IMR-90 (cell line): Measurements from ENCODE around the gene BRAF.

Source experiments
- BHLHE40 ChIP-seq: fragments of 150-350 bp; IDR thresholded peaks from 2 replicates; pipeline ENCODE4 v1.6.1; 2016; ENCODE audit warnings: mild to moderate bottlenecking, low read depth, low read length
- CEBPB ChIP-seq: IDR thresholded peaks from 2 replicates; pipeline ENCODE4 v1.6.1; 2012; ENCODE audit warnings: low read depth, low read length, improper control_type of control experiment
- CHD1 ChIP-seq: IDR thresholded peaks from 2 replicates; pipeline ENCODE4 v1.6.1; 2012; ENCODE audit warnings: low read depth, low read length, improper control_type of control experiment
- ELK1 ChIP-seq: fragments of 150-350 bp; IDR thresholded peaks from 2 replicates; pipeline ENCODE4 v1.6.1; 2016; ENCODE audit warnings: low read depth, mild to moderate bottlenecking, low read length, moderate library complexity, borderline replicate concordance
- FOS ChIP-seq: fragments of 150-350 bp; IDR thresholded peaks from 2 replicates; pipeline ENCODE4 v1.6.1; 2016; ENCODE audit warnings: low read depth, low read length
- MXI1 ChIP-seq: IDR thresholded peaks from 2 replicates; pipeline ENCODE4 v1.6.1; 2012; ENCODE audit warnings: low read depth, mild to moderate bottlenecking, low read length, moderate library complexity, borderline replicate concordance
- POLR2A ChIP-seq: IDR thresholded peaks from 2 replicates; pipeline ENCODE4 v1.6.1; 2012; ENCODE audit warnings: mild to moderate bottlenecking, low read depth, low read length
- RAD21 ChIP-seq: IDR thresholded peaks from 2 replicates; pipeline ENCODE4 v1.6.1; 2012; ENCODE audit warnings: low read length, improper control_type of control experiment
- RCOR1 ChIP-seq: IDR thresholded peaks from 2 replicates; pipeline ENCODE4 v1.6.1; 2012; ENCODE audit warnings: mild to moderate bottlenecking, low read length, improper control_type of control experiment; ENCODE audit not compliant: insufficient replicate concordance
- RFX5 ChIP-seq: IDR thresholded peaks from 2 replicates; pipeline ENCODE4 v1.8.0; 2012; ENCODE audit warnings: low read depth, mild to moderate bottlenecking, low read length, moderate library complexity
- USF2 ChIP-seq: fragments of 150-350 bp; IDR thresholded peaks from 2 replicates; pipeline ENCODE4 v1.6.1; 2017; ENCODE audit warnings: mild to moderate bottlenecking, antibody characterized with exemption, low read length, low read depth
- TF ChIP-seq, protein P1 (sequence below): conservative IDR thresholded peaks from 2 replicates; pipeline ENCODE4 v1.5.1; 2012; ENCODE audit warnings: mild to moderate bottlenecking, low read depth, low read length, improper control_type of control experiment

DNA sequence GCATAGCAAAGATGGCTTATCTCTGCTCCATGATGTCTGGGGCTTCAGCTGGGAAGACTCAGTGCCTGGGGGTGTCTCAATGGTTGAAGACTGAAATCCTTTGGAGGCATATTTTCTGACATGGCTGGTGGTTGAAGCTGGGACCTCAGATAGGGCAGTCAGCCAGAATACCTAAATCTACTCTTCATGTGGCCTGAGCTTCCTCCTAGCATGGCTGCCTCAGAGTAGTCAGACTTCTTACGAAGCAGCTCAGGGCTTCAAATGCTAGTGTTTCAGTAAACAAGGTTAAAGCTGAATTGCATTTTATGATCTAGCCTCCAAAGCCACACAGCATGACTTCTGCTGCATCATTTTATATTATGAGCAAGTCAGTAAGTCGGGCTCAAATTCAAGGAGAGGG is 2.6 kb upstream of the BRAF start:
- TF ChIP-seq, protein P1, sequence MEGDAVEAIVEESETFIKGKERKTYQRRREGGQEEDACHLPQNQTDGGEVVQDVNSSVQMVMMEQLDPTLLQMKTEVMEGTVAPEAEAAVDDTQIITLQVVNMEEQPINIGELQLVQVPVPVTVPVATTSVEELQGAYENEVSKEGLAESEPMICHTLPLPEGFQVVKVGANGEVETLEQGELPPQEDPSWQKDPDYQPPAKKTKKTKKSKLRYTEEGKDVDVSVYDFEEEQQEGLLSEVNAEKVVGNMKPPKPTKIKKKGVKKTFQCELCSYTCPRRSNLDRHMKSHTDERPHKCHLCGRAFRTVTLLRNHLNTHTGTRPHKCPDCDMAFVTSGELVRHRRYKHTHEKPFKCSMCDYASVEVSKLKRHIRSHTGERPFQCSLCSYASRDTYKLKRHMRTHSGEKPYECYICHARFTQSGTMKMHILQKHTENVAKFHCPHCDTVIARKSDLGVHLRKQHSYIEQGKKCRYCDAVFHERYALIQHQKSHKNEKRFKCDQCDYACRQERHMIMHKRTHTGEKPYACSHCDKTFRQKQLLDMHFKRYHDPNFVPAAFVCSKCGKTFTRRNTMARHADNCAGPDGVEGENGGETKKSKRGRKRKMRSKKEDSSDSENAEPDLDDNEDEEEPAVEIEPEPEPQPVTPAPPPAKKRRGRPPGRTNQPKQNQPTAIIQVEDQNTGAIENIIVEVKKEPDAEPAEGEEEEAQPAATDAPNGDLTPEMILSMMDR = no peak
- TF ChIP-seq POLR2A (no peak), RAD21 (no peak), RFX5 (no peak), RCOR1 (no peak), USF2 (no peak), CEBPB (no peak), FOS (no peak), MXI1 (no peak), ELK1 (no peak), BHLHE40 (no peak), CHD1 (no peak)
